Duodenal mucosa (tissue), 2 donors: ENCODE data around the gene RAB29.

Source experiments
- H3K27ac ChIP-seq: one replicate; pipeline ENCODE4 v1.7.0; 2013; ENCODE audit warnings: low read depth, low read length
- H3K27me3 ChIP-seq, 2 donors: one replicate each; pipeline ENCODE4 v1.7.0; 2013; ENCODE audit warnings: low read length in 2 of 2, control low read depth in 1 of 2; ENCODE audit not compliant: insufficient read depth in 2 of 2, control insufficient read depth in 1 of 2
- H3K36me3 ChIP-seq, 2 donors: one replicate each; pipeline ENCODE4 v1.7.0; 2013; ENCODE audit warnings: low read length in 2 of 2, control low read depth in 1 of 2; ENCODE audit not compliant: insufficient read depth in 2 of 2, control insufficient read depth in 1 of 2
- H3K4me1 ChIP-seq, 2 donors: one replicate each; pipeline ENCODE4 v1.7.0; 2013; ENCODE audit warnings: low read length in 2 of 2, control low read depth in 1 of 2; ENCODE audit not compliant: insufficient read depth in 2 of 2, control insufficient read depth in 1 of 2
- H3K4me3 ChIP-seq, 2 donors: one replicate each; pipeline ENCODE4 v1.7.0; 2013; ENCODE audit warnings: low read length in 2 of 2, low read depth in 1 of 2
- H3K9ac ChIP-seq, 2 donors: one replicate each; pipeline ENCODE4 v1.7.0; 2013; ENCODE audit warnings: low read length in 2 of 2, low read depth in 1 of 2
- H3K9me3 ChIP-seq, 2 donors: one replicate each; pipeline ENCODE4 v1.7.0; 2013; ENCODE audit warnings: low read length in 2 of 2, control low read depth in 1 of 2; ENCODE audit not compliant: control insufficient read depth in 1 of 2

The RAB29 gene

GRCh38 chr1:205766570-205766969, 8.7 kb downstream of the RAB29 start:
- H3K27ac ChIP-seq: no peak overlapping the region
- no peaks in the 10 kb centered on the region for H3K27me3 ChIP-seq
- no peak overlapping the region for H3K4me3 ChIP-seq
- H3K4me1 ChIP-seq: no peaks in the 10 kb centered on the region
- no peaks in the 10 kb centered on the region for H3K9me3 ChIP-seq
- H3K9ac ChIP-seq: no peak overlapping the region
- H3K36me3 ChIP-seq: peaks cover 0 to 3% of the 10 kb centered on the region in 2 donors

- Histone ChIP-seq H3K27me3 (no peaks in the 10 kb centered on the region), H3K36me3 (peaks cover 0 to 3% of the 10 kb centered on the region in 2 donors), H3K9ac (no peak overlapping the region), H3K4me1 (no peaks in the 10 kb centered on the region), H3K27ac (no peak overlapping the region), H3K9me3 (no peaks in the 10 kb centered on the region), H3K4me3 (no peak overlapping the region)
These were observed 9.2 kb downstream of the RAB29 start for GRCh38 chr1:205766038-205766437.

- Histone ChIP-seq H3K36me3 (no peaks in the 10 kb centered on the region), H3K9me3 (no peaks in the 10 kb centered on the region), H3K4me1 (no peaks in the 10 kb centered on the region), H3K27me3 (no peaks in the 10 kb centered on the region), H3K27ac (no peak overlapping the region), H3K9ac (no peak overlapping the region), H3K4me3 (no peak overlapping the region)
These were observed 10.7 kb downstream of the RAB29 start for GRCh38 chr1:205764578-205764977.

- Histone ChIP-seq H3K36me3 (no peaks in the 10 kb centered on the region), H3K4me3 (no peak overlapping the region), H3K9me3 (no peaks in the 10 kb centered on the region), H3K4me1 (no peaks in the 10 kb centered on the region), H3K27ac (no peak overlapping the region), H3K27me3 (no peaks in the 10 kb centered on the region), H3K9ac (no peak overlapping the region)
These were observed 11.3 kb downstream of the RAB29 start for GRCh38 chr1:205763980-205764379.

- no peak overlapping the region for H3K27ac ChIP-seq
- H3K27me3 ChIP-seq: no peaks in the 10 kb centered on the region
- H3K9ac ChIP-seq: no peak overlapping the region
- H3K4me3 ChIP-seq: no peak overlapping the region
- no peaks in the 10 kb centered on the region for H3K4me1 ChIP-seq
- H3K9me3 ChIP-seq: no peaks in the 10 kb centered on the region
- no peaks in the 10 kb centered on the region for H3K36me3 ChIP-seq
These were observed 14.7 kb downstream of the RAB29 start for GRCh38 chr1:205760606-205761005.

GRCh38 chr1:205756552-205756951, 18.7 kb downstream of the RAB29 start:
- no peak overlapping the region for H3K27ac ChIP-seq
- no peaks in the 10 kb centered on the region for H3K27me3 ChIP-seq
- no peaks in the 10 kb centered on the region for H3K4me1 ChIP-seq
- no peaks in the 10 kb centered on the region for H3K9me3 ChIP-seq
- H3K4me3 ChIP-seq: no peak overlapping the region
- H3K9ac ChIP-seq: no peak overlapping the region
- H3K36me3 ChIP-seq: no peaks in the 10 kb centered on the region

- Histone ChIP-seq H3K4me1 (peaks cover 0 to 4% of the 10 kb centered on the region in 2 donors), H3K9me3 (no peaks in the 10 kb centered on the region), H3K27ac (no peak overlapping the region), H3K36me3 (no peaks in the 10 kb centered on the region), H3K27me3 (no peaks in the 10 kb centered on the region), H3K4me3 (no peak overlapping the region), H3K9ac (no peak overlapping the region)
These were observed 20.4 kb downstream of the RAB29 start for GRCh38 chr1:205754857-205755256.

- H3K9me3 ChIP-seq: no peaks in the 10 kb centered on the region
- no peaks in the 10 kb centered on the region for H3K27me3 ChIP-seq
- peaks cover 20 to 24% of the 10 kb centered on the region in 2 donors for H3K4me1 ChIP-seq
- H3K9ac ChIP-seq: peak overlapping the region in 1 of 2 donors; percentile 81
- H3K27ac ChIP-seq: no peak overlapping the region
- peak overlapping the region in 1 of 2 donors; percentile 81 for H3K4me3 ChIP-seq
- H3K36me3 ChIP-seq: no peaks in the 10 kb centered on the region
These were observed 24.1 kb downstream of the RAB29 start for GRCh38 chr1:205751036-205751651.

GRCh38 chr1:205750138-205751035, 24.9 kb downstream of the RAB29 start, which contains the start of gene NUCKS1:
Gene NUCKS1 (minus strand): TSS chr1:205750182. CDS start chr1:205749973, 209 bp downstream.
- Histone ChIP-seq H3K9me3 (no peaks in the 10 kb centered on the region), H3K27me3 (no peaks in the 10 kb centered on the region)

More at GRCh38 chr1:205750138-205751035, 24.9 kb downstream of the RAB29 start, which contains the start of gene NUCKS1:
- Histone ChIP-seq H3K4me1 (peaks cover 24 to 27% of the 10 kb centered on the region in 2 donors), H3K36me3 (no peaks in the 10 kb centered on the region), H3K9ac (peak within 1 kb of the TSS; percentile 81 to 85), H3K27ac (peak within 1 kb of the TSS; percentile 96), H3K4me3 (peak within 1 kb of the TSS; percentile 81 to 93)
